SKM-1 treated with dmso at 0.1 percent for 144 hours (cell line): Measurements from ENCODE around the gene CACNA2D3.

Experiments used
- DNase-seq: peaks from one replicate; lab custom pipeline; 2025; ENCODE audit not compliant: unreplicated experiment; lab: John Stamatoyannopoulos, UW

Gene CACNA2D3

GRCh38 chr3:54563501-54564200, 441.3 kb downstream of the CACNA2D3 start:
- no peak for DNase-seq

- DNase-seq: no peak
These were observed 442.1 kb downstream of the CACNA2D3 start for GRCh38 chr3:54564374-54564925.

- no peak for DNase-seq
These were observed 443.6 kb downstream of the CACNA2D3 start for GRCh38 chr3:54565956-54566355.

GRCh38 chr3:54567949-54568348, 445.6 kb downstream of the CACNA2D3 start:
- DNase-seq: no peak

GRCh38 chr3:54570008-54570407, 447.7 kb downstream of the CACNA2D3 start:
- no peak for DNase-seq

GRCh38 chr3:54572197-54572895, 450.0 kb downstream of the CACNA2D3 start:
- DNase-seq: no peak

DNA sequence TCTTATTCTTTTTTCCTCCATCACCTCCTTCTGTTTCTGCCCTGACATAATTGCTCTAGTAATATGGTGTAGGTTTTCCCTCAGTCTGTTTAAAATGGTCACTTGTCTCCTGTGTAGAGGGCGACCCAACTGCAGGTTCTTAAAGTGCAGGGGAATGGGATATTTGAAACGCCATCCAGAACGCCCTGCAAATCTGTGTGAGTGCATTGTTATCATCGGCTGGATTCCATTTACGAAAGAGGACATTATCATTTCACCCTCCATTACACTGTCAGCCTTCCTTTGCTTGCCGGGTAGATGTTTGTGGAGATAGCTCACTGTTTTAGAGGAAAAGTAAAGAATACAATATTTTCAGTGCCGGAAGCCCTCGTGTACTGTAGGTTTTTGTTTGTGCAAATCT, 451.5 kb downstream of the CACNA2D3 start:
- DNase-seq: no peak

DNA sequence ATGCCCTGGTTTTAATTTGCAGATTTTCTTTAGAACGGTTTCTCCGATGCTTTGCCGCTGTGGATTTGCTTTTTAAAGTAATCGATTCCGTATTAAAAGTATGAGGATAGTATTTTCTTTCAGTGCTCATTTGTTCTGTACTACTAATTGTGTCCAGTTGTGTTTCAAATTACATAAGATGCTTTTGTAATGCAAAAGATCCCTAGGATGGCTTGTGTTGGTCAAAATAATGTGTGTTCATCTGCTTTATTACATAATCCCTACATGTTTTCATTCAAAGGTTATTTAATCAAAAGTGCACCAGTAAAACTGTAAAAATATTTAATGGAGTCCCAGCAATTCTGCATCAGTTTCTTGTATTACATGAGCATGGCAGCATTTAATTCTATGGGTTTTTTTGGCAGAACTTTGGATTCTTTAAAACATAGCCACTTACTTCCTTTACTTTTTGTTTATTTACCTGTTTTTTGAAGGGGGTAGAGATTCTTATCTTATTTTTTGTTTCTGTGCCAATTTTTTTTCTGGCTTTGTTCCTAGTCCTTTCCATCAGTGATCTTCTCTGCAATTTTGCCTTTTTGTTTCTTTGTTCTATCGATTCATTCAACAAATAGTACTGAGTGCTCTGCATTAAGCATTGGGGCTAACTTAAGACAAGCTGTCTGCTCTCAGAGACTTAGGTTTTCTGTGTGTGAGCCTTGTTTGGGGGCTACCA, 452.7 kb downstream of the CACNA2D3 start:
- no peak for DNase-seq

DNA sequence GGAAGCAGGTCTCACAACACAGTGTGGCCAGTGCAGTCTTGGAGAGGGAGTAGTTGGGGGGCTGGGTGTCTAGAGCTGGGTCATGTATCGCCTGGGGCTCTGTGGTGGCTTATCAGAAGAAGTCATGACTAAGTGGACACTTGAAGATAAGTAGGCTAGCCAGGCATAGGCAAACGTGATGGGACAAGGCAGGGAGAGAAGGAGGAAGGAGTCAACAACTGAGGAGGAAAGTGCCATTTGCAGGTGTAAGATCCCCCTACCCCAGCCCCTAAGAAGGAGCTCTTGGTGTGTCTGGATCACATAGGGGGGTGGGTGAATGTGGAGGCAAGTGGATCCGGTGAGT, 453.2 kb downstream of the CACNA2D3 start:
- DNase-seq: no peak

DNA sequence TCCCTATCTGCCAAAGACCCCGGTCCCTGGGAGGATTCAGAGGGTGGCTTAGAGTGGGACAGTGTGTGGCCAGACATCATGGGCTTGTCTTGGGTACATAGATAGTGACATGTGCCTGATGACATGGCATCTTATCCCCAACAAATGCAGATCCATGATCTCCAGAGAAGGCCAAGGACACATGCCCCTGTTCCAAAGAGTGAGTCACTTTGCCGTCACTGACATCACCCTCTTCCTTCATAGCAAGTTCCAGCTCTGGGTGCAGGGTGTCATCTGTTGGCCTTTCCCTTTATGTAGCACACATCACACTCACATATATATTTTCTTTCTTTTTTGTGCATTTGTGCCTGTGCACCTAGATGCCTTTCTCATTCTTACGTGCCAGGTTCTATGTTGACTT, 455.0 kb downstream of the CACNA2D3 start:
- DNase-seq: no peak

DNA sequence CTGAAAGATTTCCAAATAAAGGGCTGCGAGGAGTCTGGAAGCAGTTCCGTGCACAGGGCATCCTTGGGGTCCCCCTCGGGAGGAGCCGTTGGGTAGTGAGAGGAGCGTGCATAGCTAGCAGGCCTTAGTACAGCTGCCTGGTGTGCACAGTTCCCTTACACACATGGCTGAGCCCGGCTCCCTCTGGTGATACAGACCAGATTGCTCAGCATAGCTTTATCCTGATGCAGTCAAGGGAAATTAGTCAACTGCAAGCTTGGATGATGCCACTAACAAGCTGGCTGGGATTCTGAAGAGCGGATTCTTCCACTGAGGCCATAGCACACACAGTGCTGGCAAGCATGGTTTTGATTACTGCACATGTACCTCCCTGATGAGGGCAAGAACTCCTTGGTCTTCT, 456.1 kb downstream of the CACNA2D3 start:
- DNase-seq: no peak

GRCh38 chr3:54580453-54580852, 458.1 kb downstream of the CACNA2D3 start:
- no peak for DNase-seq

- DNase-seq: no peak
These were observed 460.1 kb downstream of the CACNA2D3 start for GRCh38 chr3:54582424-54582823.

DNA sequence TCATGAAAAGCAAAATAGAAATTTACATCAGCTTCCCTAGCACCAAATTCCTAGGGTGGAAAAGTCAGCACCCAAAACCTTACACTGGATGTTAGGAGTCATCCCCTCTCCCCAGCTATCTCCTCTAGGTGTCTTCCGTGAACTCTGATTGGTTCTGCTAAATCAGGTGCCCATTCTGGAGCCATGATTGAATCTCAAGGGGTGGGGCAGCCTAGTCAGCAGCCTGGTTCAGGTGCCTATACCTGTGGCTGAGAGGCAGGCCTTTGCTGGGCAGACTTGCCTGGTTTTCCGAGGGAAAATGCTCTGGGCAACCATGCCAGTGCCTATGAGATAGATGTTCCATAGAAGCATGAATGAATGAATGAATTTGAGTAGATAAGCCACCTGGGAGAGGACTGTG, 468.8 kb downstream of the CACNA2D3 start:
- DNase-seq: no peak

GRCh38 chr3:54593653-54594052, 471.3 kb downstream of the CACNA2D3 start:
- DNase-seq: no peak

DNA sequence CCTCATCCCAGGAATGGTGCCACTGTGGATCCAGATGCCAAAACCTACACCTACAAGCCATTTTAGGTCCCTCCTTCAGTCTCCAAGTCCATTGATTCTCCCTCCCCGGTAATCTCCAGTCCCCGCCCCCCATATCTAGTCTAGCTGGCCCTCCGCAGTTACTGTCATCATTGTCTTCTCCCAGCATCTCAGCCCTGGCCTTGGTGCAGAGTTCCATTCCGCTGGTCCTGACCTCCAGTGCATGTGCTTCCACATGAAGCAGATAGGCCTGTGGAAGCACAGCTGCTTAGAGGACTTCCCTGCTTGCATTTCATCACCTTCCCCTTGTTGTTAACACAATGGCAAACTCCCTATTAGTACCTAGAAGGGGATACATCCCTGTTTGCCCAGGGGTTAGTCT, 473.7 kb downstream of the CACNA2D3 start:
- no peak for DNase-seq

GRCh38 chr3:54599716-54600115, 477.4 kb downstream of the CACNA2D3 start:
- DNase-seq: no peak

DNA sequence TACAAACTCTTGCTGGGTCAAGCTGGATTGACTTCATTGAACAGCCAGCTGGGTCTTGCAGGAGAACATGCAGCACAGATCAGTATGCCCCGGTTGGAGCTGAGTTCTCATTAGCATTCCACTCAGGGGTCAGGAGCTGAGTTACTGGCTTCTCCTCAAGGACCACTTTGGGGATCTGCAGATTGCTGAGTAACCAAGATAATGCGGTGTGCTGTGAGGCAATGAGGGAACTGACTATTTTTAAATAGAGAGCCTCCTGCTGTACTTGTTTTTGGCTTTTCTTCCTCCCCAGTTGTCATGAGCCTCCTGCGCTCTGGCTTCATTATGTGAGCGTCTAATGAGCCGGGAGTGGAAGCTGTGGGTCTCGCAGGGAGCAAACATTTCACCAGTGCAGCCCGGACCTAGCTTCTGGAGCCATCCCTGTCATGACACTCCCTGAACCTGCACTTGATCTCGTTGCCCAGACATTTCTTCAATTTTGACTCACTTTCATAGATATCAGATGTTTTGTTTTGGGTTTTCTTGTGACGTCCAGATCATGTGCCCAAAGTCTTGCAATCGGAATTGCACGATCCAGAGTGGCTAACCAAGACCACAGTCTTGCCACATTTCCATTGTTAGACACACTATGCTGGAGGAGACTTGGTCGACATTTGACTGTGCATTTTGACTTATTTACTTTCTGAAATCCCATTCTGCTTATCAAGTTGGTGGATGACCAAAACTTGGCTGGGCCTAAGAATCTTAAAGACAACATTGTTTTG, 478.3 kb downstream of the CACNA2D3 start:
- no peak for DNase-seq

GRCh38 chr3:54604495-54604894, 482.1 kb downstream of the CACNA2D3 start:
- DNase-seq: no peak

GRCh38 chr3:54608041-54608440, 485.7 kb downstream of the CACNA2D3 start:
- DNase-seq: no peak

DNA sequence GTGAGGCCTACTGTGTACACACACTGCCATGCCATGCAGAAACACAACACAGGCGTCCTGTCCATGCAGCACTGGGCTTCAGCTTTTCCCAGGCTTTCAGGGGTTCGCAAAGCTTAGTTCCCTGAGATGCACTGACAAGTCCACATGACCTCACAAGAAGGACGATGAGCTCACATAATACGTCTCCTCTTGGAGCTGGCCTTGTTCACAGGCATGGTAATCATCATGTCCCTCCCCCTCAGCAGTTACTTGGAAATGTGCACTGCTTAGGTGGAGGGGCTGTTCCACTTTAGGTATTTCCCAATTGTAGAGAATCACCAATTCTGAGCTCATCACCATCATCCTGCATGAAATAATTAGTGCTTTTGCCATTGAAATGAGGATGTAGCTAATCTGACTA, 496.7 kb downstream of the CACNA2D3 start:
- no peak for DNase-seq
